ENCODE measurements around the gene ALK. TPM values are rescaled to one million over a fixed set of nuclear protein-coding genes. Genes with fewer than 3 reads are reported as not detected.

ALK gene
- total RNA-seq, 1 donor from 2014 or later = 9.6 TPM

- H3K27ac Mint-ChIP-seq (ENCODE audit: unreplicated experiment) = no peak overlapping the region
- H3K4me3 Mint-ChIP-seq (ENCODE audit: unreplicated experiment) = no peak overlapping the region
- peaks cover 3% of the 10 kb centered on the region for H3K27me3 Mint-ChIP-seq (ENCODE audit: unreplicated experiment)
- no peaks in the 10 kb centered on the region for H3K9me3 Mint-ChIP-seq (ENCODE audit: unreplicated experiment)
- peaks cover under 1% of the 10 kb centered on the region for H3K36me3 Mint-ChIP-seq (ENCODE audit: unreplicated experiment)
- no peaks in the 10 kb centered on the region for H3K4me1 Mint-ChIP-seq (ENCODE audit: low read depth, unreplicated experiment)
- TF ChIP-seq CTCF (IDR thresholded peaks at IDR 0.05; ENCODE audit: partially characterized antibody, unreplicated experiment) = no peak
- DNase-seq = no peak
Measured at GRCh38 chr2:29880084-29880483, 41.3 kb downstream of the ALK start.

- DNase-seq = no peak
- Mint-ChIP-seq H3K27me3 (ENCODE audit: unreplicated experiment) (peaks cover 3% of the 10 kb centered on the region), H3K36me3 (ENCODE audit: unreplicated experiment) (no peaks in the 10 kb centered on the region), H3K9me3 (ENCODE audit: unreplicated experiment) (no peaks in the 10 kb centered on the region), H3K4me3 (ENCODE audit: unreplicated experiment) (no peak overlapping the region), H3K4me1 (ENCODE audit: low read depth, unreplicated experiment) (no peaks in the 10 kb centered on the region), H3K27ac (ENCODE audit: unreplicated experiment) (no peak overlapping the region)
- no peak for TF ChIP-seq CTCF (IDR thresholded peaks at IDR 0.05; ENCODE audit: partially characterized antibody, unreplicated experiment)
Measured at GRCh38 chr2:29879456-29879855, 41.9 kb downstream of the ALK start.

GRCh38 chr2:29878898-29879297, 42.5 kb downstream of the ALK start:
- Mint-ChIP-seq H3K9me3 (ENCODE audit: unreplicated experiment) (no peaks in the 10 kb centered on the region), H3K36me3 (ENCODE audit: unreplicated experiment) (no peaks in the 10 kb centered on the region), H3K4me3 (ENCODE audit: unreplicated experiment) (no peak overlapping the region), H3K27me3 (ENCODE audit: unreplicated experiment) (peaks cover 3% of the 10 kb centered on the region), H3K4me1 (ENCODE audit: low read depth, unreplicated experiment) (no peaks in the 10 kb centered on the region), H3K27ac (ENCODE audit: unreplicated experiment) (no peak overlapping the region)
- no peak for TF ChIP-seq CTCF (IDR thresholded peaks at IDR 0.05; ENCODE audit: partially characterized antibody, unreplicated experiment)
- no peak for DNase-seq

GRCh38 chr2:29876374-29876773, 45.0 kb downstream of the ALK start:
- no peaks in the 10 kb centered on the region for H3K4me1 Mint-ChIP-seq (ENCODE audit: low read depth, unreplicated experiment)

GRCh38 chr2:29874745-29875144, 46.6 kb downstream of the ALK start:
- no peak for TF ChIP-seq CTCF (IDR thresholded peaks at IDR 0.05; ENCODE audit: partially characterized antibody, unreplicated experiment)
- no peak for DNase-seq
- H3K27ac Mint-ChIP-seq (ENCODE audit: unreplicated experiment) = no peak overlapping the region
- no peaks in the 10 kb centered on the region for H3K27me3 Mint-ChIP-seq (ENCODE audit: unreplicated experiment)
- H3K4me1 Mint-ChIP-seq (ENCODE audit: low read depth, unreplicated experiment) = no peaks in the 10 kb centered on the region
- H3K36me3 Mint-ChIP-seq (ENCODE audit: unreplicated experiment) = no peaks in the 10 kb centered on the region
- no peak overlapping the region for H3K4me3 Mint-ChIP-seq (ENCODE audit: unreplicated experiment)
- H3K9me3 Mint-ChIP-seq (ENCODE audit: unreplicated experiment) = no peaks in the 10 kb centered on the region

More at GRCh38 chr2:29876374-29876773, 45.0 kb downstream of the ALK start:
- H3K27me3 Mint-ChIP-seq (ENCODE audit: unreplicated experiment) = no peaks in the 10 kb centered on the region
- no peaks in the 10 kb centered on the region for H3K36me3 Mint-ChIP-seq (ENCODE audit: unreplicated experiment)
- no peaks in the 10 kb centered on the region for H3K9me3 Mint-ChIP-seq (ENCODE audit: unreplicated experiment)
- H3K4me3 Mint-ChIP-seq (ENCODE audit: unreplicated experiment) = no peak overlapping the region
- no peak for TF ChIP-seq CTCF (IDR thresholded peaks at IDR 0.05; ENCODE audit: partially characterized antibody, unreplicated experiment)
- no peak overlapping the region for H3K27ac Mint-ChIP-seq (ENCODE audit: unreplicated experiment)
- no peak for DNase-seq

Measured in glutamatergic neuron (in vitro differentiated cells).